ENCODE measurements around the gene TTLL9.

- TF ChIP-seq EZH2 (IDR thresholded peaks at IDR 0.05; ENCODE audit: borderline replicate concordance, low read depth, low read length, poor library complexity, severe bottlenecking) (no peak), CTCF (conservative IDR thresholded peaks at IDR 0.05; ENCODE audit: low read depth, low read length) (no peak)
These were observed 96.7 kb downstream of the TTLL9 start for GRCh38 chr20:31966991-31967655.
